Measurements from ENCODE around the gene SGPP1.
"Not testable (repeated sequence)": the region's sequence is repeated elsewhere in the genome, so short reads cannot be mapped to it uniquely, and the experiment has no call there.

Gene SGPP1

DNA sequence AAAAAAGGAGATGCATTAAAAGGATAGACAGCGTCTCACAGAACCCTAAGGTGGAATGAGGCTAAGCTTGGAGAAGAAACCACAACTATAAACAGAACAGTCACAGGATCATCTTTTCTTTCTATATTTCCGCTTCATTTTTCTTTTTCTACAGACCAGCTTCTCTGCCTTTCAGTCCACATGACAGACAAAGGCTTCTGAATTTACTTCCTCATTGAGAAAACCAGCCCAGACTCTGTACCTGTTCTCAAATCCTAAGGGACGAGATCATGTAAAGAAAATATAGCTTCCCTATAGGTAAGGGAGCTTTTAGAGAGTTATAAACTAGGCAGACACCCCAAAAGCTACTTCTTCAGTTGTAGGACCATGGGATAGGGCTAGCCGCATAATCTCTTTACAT, 17.4 kb downstream of the SGPP1 start:
- TF ChIP-seq, protein P1, sequence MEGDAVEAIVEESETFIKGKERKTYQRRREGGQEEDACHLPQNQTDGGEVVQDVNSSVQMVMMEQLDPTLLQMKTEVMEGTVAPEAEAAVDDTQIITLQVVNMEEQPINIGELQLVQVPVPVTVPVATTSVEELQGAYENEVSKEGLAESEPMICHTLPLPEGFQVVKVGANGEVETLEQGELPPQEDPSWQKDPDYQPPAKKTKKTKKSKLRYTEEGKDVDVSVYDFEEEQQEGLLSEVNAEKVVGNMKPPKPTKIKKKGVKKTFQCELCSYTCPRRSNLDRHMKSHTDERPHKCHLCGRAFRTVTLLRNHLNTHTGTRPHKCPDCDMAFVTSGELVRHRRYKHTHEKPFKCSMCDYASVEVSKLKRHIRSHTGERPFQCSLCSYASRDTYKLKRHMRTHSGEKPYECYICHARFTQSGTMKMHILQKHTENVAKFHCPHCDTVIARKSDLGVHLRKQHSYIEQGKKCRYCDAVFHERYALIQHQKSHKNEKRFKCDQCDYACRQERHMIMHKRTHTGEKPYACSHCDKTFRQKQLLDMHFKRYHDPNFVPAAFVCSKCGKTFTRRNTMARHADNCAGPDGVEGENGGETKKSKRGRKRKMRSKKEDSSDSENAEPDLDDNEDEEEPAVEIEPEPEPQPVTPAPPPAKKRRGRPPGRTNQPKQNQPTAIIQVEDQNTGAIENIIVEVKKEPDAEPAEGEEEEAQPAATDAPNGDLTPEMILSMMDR (IDR thresholded peaks at IDR 0.05; ENCODE audit: insufficient read depth, low read depth, low read length, missing control alignments) = no peak
- DNase-seq (ENCODE audit: low read depth) = no peak

DNA sequence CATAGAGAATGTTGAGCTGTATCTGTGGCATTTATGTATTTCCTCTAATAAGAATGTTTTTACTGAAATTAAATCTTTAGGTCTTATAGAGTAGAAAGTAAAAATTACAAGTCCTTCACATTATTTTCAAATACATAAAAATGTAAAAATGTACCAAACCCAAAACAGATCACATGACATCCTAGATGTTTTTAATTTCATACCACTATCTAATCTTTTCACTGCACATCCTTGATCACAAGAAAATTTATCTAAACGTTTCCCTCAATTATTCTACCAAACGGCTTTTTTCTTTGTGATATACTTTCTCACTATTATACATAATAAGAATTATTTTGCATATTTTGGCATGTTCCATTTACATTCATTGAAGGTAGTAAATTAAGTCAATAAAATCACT, 18.3 kb downstream of the SGPP1 start:
- DNase-seq (ENCODE audit: low read depth) = no peak
- no peak overlapping the region for H3K4me3 ChIP-seq (ENCODE audit: low read length)
- TF ChIP-seq, protein P1 (IDR thresholded peaks at IDR 0.05; ENCODE audit: insufficient read depth, low read depth, low read length, missing control alignments) = no peak

More for the DNA sequence above, 17.4 kb downstream of the SGPP1 start:
- no peak overlapping the region for H3K4me3 ChIP-seq (ENCODE audit: low read length)

DNA sequence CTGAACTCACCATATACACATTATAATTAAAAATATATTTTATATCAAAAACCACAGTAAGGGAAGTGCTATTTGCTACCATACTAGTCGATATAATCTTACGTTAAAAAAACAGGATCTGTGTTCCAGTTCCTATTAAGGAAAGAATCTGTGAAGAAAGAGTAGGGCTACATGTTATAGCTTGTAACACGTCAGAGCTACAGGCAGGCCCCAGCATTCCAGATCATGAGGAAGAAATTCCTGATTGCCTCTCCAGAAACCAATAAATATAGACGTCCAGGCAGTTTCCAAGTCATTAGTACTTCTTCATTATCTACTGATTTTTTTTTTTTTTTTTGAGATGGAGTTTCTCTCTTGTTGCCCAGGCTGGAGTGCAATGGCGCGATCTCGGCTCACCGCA, 20.6 kb downstream of the SGPP1 start:
- peak; percentile 85 for DNase-seq (ENCODE audit: low read depth)
- H3K4me3 ChIP-seq (ENCODE audit: low read length) = no peak overlapping the region
- TF ChIP-seq, protein P1 (IDR thresholded peaks at IDR 0.05; ENCODE audit: insufficient read depth, low read depth, low read length, missing control alignments) = no peak

DNA sequence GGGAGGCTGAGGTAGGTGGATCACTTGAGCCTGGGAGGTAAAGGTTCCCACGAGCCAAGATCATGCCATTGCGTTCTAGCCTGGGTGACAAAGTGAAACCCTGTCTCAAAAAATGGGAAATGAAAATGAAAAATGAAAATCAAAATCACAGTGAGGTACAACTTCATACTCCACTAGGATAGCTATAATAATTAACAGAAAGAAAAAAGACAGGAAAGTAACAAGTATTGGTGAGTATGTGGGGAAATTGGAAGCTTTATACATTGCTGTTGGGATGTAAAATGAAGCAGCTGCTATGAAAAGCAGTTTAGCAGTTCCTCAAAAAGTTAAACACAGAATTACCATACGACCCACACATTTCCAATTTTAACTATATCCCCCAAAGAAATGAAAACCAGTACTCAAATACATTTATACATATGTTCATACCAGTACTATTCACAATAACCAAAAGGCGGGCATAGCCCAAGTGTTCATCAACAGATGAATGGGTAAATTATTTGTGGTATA, 22.2 kb downstream of the SGPP1 start:
- TF ChIP-seq, protein P1 (IDR thresholded peaks at IDR 0.05; ENCODE audit: insufficient read depth, low read depth, low read length, missing control alignments) = no peak
- no peak for DNase-seq (ENCODE audit: low read depth)
- H3K4me3 ChIP-seq (ENCODE audit: low read length) = no peak overlapping the region

GRCh38 chr14:63702530-63702929, 25.3 kb downstream of the SGPP1 start:
- not testable (repeated sequence) for H3K4me3 ChIP-seq (ENCODE audit: low read length); DNase-seq (ENCODE audit: low read depth)

DNA sequence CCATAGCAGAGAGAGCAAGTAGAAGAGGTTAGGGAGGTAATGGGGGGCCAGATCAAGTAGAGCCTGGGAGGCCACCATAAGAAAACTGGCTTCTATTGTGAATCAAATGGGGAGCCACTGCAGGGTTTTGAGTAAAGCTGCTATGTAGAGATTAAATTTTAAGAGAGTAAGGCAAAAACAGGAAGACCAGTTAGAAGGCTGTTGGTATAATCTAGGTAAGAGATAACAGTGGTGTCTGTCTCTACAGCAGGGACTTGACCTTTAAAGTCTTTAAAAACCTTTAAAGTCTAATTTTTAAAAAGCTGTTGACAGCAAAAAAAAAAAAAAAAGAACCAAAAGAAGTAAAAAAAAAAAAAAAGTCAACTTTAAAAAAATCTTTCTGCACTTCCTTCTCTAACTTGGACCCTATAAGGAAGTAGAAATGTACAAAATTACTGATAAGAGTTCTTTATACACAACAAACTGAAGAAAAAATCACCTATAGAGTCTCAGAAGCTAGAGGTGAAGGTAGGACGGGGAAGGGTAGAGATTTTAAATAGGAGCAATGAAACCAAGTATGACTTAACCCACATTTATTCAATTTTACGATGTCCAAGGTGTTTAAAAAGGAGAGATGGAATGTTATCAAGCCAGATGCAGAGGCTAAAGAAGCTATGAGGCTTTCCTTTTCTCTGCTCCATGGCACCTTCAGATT, 26.1 kb downstream of the SGPP1 start:
- DNase-seq (ENCODE audit: low read depth) = no peak
- no peak overlapping the region for H3K4me3 ChIP-seq (ENCODE audit: low read length)

DNA sequence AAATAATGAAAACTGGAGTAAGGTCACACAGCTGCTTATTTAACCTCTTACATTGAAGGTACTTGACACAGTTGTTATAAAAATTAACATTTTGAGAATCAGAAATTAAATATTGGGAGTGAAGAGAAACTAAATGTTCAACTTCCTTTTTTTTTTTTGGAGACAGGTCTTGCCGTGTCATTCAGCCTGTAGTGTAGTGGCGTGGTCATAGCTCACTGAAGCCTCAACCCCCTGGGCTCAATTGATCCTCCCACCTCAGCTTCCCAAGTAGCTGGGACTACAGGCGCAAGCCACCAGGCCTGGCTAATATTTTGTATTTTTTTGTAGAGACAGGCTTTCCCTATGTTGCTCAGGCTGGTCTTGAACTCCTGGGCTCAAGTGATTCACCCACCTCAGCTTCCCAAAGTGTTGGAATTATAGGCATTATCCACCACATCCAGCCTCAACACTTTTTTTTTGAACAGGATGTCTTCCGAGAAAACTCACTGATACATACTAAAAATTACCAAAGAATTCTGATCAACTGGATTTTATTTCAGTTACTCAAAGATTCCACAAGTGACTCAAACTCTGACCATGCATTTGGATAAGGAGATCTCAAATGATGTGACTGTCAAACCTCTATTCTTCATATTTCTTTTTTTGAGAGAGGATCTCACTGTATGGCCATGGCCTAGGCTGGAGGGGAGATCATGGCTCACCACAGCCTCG, 35.4 kb downstream of the SGPP1 start:
- TF ChIP-seq, protein P1 (IDR thresholded peaks at IDR 0.05; ENCODE audit: insufficient read depth, low read depth, low read length, missing control alignments) = no peak
- H3K4me3 ChIP-seq (ENCODE audit: low read length) = no peak overlapping the region
- DNase-seq (ENCODE audit: low read depth) = no peak

More for the DNA sequence above, 26.1 kb downstream of the SGPP1 start:
- TF ChIP-seq, protein P1 (IDR thresholded peaks at IDR 0.05; ENCODE audit: insufficient read depth, low read depth, low read length, missing control alignments) = no peak
